Measurements from ENCODE around the gene MAST2. TPM values are rescaled to one million over a fixed set of nuclear protein-coding genes. Genes with fewer than 3 reads are reported as not detected.

Gene MAST2
- total RNA-seq, 1 donor from 2014 or later: 38.1 TPM

DNA sequence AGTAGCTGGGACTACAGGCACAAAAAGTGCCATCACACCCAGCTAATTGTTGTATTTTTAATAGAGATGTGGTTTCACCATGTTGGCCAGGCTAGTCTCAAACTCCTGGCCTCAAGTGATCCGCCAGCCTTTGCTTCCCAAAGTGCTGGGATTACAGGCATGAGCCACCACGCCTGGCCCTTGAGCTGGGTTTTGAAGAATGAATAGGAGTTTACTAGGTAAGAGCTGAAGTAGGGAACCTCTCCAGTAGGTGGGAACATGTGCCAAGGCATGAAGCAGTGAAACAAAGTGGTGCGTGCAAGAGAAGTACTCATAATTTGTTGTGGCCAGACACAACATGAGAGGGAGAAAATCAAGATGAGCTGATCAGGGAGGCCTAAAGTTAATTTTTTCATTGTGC is 55.8 kb downstream of the MAST2 start:
- Mint-ChIP-seq H3K36me3 (no peaks in the 10 kb centered on the region), H3K4me1 (ENCODE audit: unreplicated experiment) (peaks cover 16% of the 10 kb centered on the region), H3K9me3 (no peaks in the 10 kb centered on the region), H3K27me3 (no peaks in the 10 kb centered on the region), H3K27ac (no peak overlapping the region), H3K4me3 (no peak overlapping the region)
- TF ChIP-seq, protein P1, sequence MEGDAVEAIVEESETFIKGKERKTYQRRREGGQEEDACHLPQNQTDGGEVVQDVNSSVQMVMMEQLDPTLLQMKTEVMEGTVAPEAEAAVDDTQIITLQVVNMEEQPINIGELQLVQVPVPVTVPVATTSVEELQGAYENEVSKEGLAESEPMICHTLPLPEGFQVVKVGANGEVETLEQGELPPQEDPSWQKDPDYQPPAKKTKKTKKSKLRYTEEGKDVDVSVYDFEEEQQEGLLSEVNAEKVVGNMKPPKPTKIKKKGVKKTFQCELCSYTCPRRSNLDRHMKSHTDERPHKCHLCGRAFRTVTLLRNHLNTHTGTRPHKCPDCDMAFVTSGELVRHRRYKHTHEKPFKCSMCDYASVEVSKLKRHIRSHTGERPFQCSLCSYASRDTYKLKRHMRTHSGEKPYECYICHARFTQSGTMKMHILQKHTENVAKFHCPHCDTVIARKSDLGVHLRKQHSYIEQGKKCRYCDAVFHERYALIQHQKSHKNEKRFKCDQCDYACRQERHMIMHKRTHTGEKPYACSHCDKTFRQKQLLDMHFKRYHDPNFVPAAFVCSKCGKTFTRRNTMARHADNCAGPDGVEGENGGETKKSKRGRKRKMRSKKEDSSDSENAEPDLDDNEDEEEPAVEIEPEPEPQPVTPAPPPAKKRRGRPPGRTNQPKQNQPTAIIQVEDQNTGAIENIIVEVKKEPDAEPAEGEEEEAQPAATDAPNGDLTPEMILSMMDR (conservative IDR thresholded peaks at IDR 0.05): no peak
- DNase-seq (ENCODE audit: extremely low spot score, unreplicated experiment): no peak

DNA sequence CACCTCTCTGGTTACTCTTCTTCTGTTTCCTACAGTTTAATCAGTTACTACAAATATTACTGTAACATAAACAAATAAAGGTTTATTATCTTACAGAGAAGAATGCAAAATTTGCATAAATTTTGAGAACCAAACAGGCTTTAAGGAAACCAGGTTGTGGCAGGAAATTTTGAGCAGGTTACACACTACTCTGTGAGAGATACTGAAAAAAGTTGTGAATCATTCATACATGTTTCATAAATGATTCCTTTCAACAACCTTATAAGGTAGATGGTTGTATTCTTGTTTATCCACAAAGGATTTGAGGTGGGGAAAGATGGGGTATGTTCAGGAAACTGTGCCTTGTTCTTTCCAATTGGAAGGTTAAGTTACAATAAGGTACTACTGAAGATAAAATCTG is 58.6 kb downstream of the MAST2 start:
- Mint-ChIP-seq H3K4me1 (ENCODE audit: unreplicated experiment) (peaks cover 23% of the 10 kb centered on the region), H3K4me3 (no peak overlapping the region), H3K9me3 (no peaks in the 10 kb centered on the region), H3K36me3 (no peaks in the 10 kb centered on the region), H3K27ac (no peak overlapping the region), H3K27me3 (no peaks in the 10 kb centered on the region)
- DNase-seq (ENCODE audit: extremely low spot score, unreplicated experiment): no peak
- TF ChIP-seq, protein P1 (conservative IDR thresholded peaks at IDR 0.05): no peak

DNA sequence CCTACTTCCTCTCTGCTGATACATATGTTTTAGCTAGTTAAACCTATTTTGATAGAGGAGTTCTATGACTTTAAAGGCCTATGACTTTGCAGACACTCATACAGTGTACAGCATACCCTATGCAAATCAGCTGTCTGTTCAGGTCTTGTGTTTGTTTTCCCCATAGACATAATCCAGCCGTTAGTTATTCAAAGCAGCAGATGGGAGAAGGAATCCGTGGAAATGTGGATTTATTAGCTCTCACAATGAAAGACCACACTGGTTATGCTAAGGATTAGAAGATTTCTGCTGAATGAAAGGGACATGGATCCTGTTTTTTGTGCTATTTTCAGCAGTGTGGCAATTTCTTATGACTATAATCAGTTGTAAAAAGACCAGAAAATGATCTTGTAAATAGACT is 59.8 kb downstream of the MAST2 start:
- TF ChIP-seq, protein P1 (conservative IDR thresholded peaks at IDR 0.05): no peak
- no peak overlapping the region for H3K4me3 Mint-ChIP-seq
- H3K36me3 Mint-ChIP-seq: no peaks in the 10 kb centered on the region
- peaks cover 23% of the 10 kb centered on the region for H3K4me1 Mint-ChIP-seq (ENCODE audit: unreplicated experiment)
- no peak overlapping the region for H3K27ac Mint-ChIP-seq
- DNase-seq (ENCODE audit: extremely low spot score, unreplicated experiment): no peak
- no peaks in the 10 kb centered on the region for H3K9me3 Mint-ChIP-seq
- H3K27me3 Mint-ChIP-seq: no peaks in the 10 kb centered on the region

DNA sequence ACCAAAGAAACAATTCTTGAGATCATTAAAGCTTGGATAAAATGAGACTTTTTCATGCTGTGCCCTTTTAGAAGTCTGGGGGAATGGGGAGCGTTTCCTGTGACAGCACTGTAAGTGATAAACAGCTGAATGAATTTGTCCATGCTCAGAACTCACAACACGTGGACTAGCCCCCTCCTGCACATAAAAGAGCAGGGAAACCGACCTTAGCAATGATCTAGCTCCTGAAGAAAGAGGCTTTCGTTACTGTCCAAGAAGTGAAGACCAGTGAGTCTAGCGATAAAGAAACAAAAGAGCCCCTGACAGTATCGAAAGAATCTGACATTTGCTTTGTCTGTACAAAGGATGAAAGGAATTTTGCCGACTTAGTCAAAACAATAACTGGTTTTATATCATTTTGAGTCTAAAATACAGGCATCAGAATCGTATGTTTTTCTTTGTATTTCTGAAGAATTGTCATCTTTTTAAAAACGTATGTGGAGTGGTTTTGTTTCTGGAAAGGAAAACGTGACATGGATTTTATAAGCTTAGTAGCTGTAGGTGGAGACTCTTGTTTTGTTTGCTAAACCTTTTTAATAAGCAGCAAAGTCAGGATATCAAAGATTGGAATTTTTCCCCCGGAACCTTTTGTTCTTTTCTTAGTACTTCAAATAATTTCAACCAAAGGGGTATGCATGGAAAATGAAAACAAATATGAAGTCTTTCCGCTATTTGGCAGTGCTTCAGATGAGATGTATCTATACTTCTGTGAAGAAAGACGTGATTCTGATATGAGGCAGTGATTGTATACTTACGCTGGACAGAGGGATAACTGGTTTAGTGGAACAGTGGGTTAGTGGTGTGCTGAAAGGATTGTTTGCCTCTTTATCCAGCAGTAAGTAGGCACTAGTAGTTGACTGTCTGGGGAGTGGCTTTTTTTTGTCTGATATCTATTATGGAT is 61.0 kb downstream of the MAST2 start:
- H3K27ac Mint-ChIP-seq: no peak overlapping the region
- TF ChIP-seq, protein P1 (conservative IDR thresholded peaks at IDR 0.05): no peak
- DNase-seq (ENCODE audit: extremely low spot score, unreplicated experiment): no peak
- no peaks in the 10 kb centered on the region for H3K36me3 Mint-ChIP-seq
- H3K4me1 Mint-ChIP-seq (ENCODE audit: unreplicated experiment): peaks cover 28% of the 10 kb centered on the region
- H3K9me3 Mint-ChIP-seq: no peaks in the 10 kb centered on the region
- H3K27me3 Mint-ChIP-seq: no peaks in the 10 kb centered on the region
- H3K4me3 Mint-ChIP-seq: no peak overlapping the region

DNA sequence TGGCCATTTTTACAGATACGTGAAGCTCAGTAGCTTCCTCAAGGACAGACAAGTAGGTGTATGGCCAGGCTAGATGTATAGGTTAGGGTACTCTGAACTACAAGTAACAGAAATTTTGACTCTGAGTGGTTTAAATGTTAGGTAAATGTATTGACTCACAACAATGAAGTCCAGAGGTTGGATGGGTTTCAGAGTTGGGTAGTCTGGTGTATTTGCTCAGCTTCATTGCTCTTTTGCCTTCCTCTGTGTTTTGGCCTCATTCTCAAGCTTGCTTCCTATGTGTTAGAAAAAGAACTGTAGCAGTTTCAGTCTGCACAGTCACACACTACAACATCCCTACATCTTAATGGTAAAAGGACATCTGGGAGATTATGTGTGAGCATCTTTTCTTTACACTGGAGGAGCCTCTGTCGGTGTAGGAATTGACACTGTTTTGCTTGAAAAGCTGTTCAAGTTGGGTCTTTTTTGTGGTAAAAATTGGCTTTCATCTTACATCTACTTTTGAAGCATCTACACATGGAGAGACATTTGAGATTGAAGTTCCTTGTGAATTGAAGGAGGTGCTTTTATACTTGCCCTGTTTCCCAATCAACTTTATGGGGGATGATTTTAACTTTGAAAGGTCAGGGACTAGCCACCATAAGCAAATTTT is 64.4 kb downstream of the MAST2 start:
- H3K4me1 Mint-ChIP-seq (ENCODE audit: unreplicated experiment): peaks cover 30% of the 10 kb centered on the region
- H3K27ac Mint-ChIP-seq: no peak overlapping the region
- no peaks in the 10 kb centered on the region for H3K27me3 Mint-ChIP-seq
- no peak overlapping the region for H3K4me3 Mint-ChIP-seq
- DNase-seq (ENCODE audit: extremely low spot score, unreplicated experiment): no peak
- H3K9me3 Mint-ChIP-seq: no peaks in the 10 kb centered on the region
- H3K36me3 Mint-ChIP-seq: no peaks in the 10 kb centered on the region
- TF ChIP-seq, protein P1 (conservative IDR thresholded peaks at IDR 0.05): no peak
